HG02973 (cell line): Measurements from ENCODE around the gene LYL1.
"Not testable (repeated sequence)": the region's sequence is repeated elsewhere in the genome, so short reads cannot be mapped to it uniquely, and the experiment has no call there.

Experiments
- ATAC-seq: cut with Tn5 transposase; IDR thresholded peaks from one replicate; pipeline ENCODE4 v1.9.1; 2021; ENCODE audit warnings: moderate library complexity; ENCODE audit not compliant: unreplicated experiment

LYL1 gene

GRCh38 chr19:13102666-13103580 is at the start of gene LYL1:
TSS of gene LYL1 (minus strand) at chr19:13102858. CDS start at chr19:13101171, 1,687 bp downstream.
- peak; percentile 33 for ATAC-seq

GRCh38 chr19:13151605-13152355 is 49.1 kb upstream of the LYL1 start:
- ATAC-seq, result peak; percentile 31

GRCh38 chr19:13150931-13151604 is 48.4 kb upstream of the LYL1 start:
- peak; percentile 0 for ATAC-seq

- peak; percentile 32 for ATAC-seq
Measured at GRCh38 chr19:13150187-13150930, 47.7 kb upstream of the LYL1 start, which contains the start of the genes IER2 and STX10. TSS of gene IER2 (plus strand) at chr19:13150411. CDS start at chr19:13153187, 2,776 bp downstream. TSS of gene STX10 (minus strand) at chr19:13150375. CDS start at chr19:13150173, 202 bp downstream.

GRCh38 chr19:13149628-13150186 is 47.0 kb upstream of the LYL1 start:
- no peak for ATAC-seq

GRCh38 chr19:13149173-13149627 is 46.5 kb upstream of the LYL1 start:
- ATAC-seq, result not testable (repeated sequence)

- no peak for ATAC-seq
Measured at GRCh38 chr19:13146763-13147563, 44.3 kb upstream of the LYL1 start.

GRCh38 chr19:13139633-13140311 is 37.1 kb upstream of the LYL1 start:
- ATAC-seq, result no peak

- ATAC-seq, result no peak
Measured at GRCh38 chr19:13138916-13139198, 36.2 kb upstream of the LYL1 start.

GRCh38 chr19:13138171-13138915 is 35.7 kb upstream of the LYL1 start:
- no peak for ATAC-seq

GRCh38 chr19:13137290-13137794 is 34.7 kb upstream of the LYL1 start:
- ATAC-seq, result no peak

- ATAC-seq, result no peak
Measured at GRCh38 chr19:13135068-13136062, 32.7 kb upstream of the LYL1 start.

- no peak for ATAC-seq
Measured at GRCh38 chr19:13134626-13135025, 32.0 kb upstream of the LYL1 start.

GRCh38 chr19:13133241-13133870 is 30.7 kb upstream of the LYL1 start:
- ATAC-seq, result no peak

- no peak for ATAC-seq
Measured at GRCh38 chr19:13132471-13133180, 30.0 kb upstream of the LYL1 start.
